HG03469 (cell line): ENCODE results near the gene PTPRN2.

Source experiments
- ATAC-seq: cut with Tn5 transposase; IDR thresholded peaks from one replicate; pipeline ENCODE4 v1.9.1; 2021; ENCODE audit warnings: mild to moderate bottlenecking, moderate library complexity, moderate number of reproducible peaks; ENCODE audit not compliant: unreplicated experiment

Gene PTPRN2

GRCh38 chr7:158329686-158330085, 257.9 kb downstream of the PTPRN2 start:
- ATAC-seq = no peak

GRCh38 chr7:158329014-158329610, 258.5 kb downstream of the PTPRN2 start:
- ATAC-seq = no peak

GRCh38 chr7:158328376-158329013, 259.1 kb downstream of the PTPRN2 start:
- no peak for ATAC-seq

GRCh38 chr7:158327571-158328180, 259.9 kb downstream of the PTPRN2 start:
- no peak for ATAC-seq

- no peak for ATAC-seq
Observed at GRCh38 chr7:158327012-158327411, 260.6 kb downstream of the PTPRN2 start.

GRCh38 chr7:158325530-158326381, 261.9 kb downstream of the PTPRN2 start:
- ATAC-seq = no peak

GRCh38 chr7:158324397-158325360, 262.9 kb downstream of the PTPRN2 start:
- ATAC-seq = no peak

- ATAC-seq = no peak
Observed at GRCh38 chr7:158323741-158324396, 263.8 kb downstream of the PTPRN2 start.

- no peak for ATAC-seq
Observed at GRCh38 chr7:158322616-158323530, 264.8 kb downstream of the PTPRN2 start.

- ATAC-seq = no peak
Observed at GRCh38 chr7:158321936-158322615, 265.5 kb downstream of the PTPRN2 start.

GRCh38 chr7:158321056-158321700, 266.4 kb downstream of the PTPRN2 start:
- ATAC-seq = no peak

GRCh38 chr7:158320328-158320727, 267.3 kb downstream of the PTPRN2 start:
- ATAC-seq = no peak

GRCh38 chr7:158318511-158318913, 269.1 kb downstream of the PTPRN2 start:
- no peak for ATAC-seq

GRCh38 chr7:158317238-158318205, 270.1 kb downstream of the PTPRN2 start:
- no peak for ATAC-seq

- ATAC-seq = no peak
Observed at GRCh38 chr7:158316466-158317031, 271.1 kb downstream of the PTPRN2 start.

- ATAC-seq = no peak
Observed at GRCh38 chr7:158315881-158316280, 271.7 kb downstream of the PTPRN2 start.
